Measurements from ENCODE around the gene TMEM272. TPM values are rescaled to one million over a fixed set of nuclear protein-coding genes. Genes with fewer than 3 reads are reported as not detected.

Gene TMEM272
- total and polyA plus RNA-seq, 2 donors (not counting 3 experiments of a cell fraction or from before 2014, with no cell fraction given): not detected

DNA sequence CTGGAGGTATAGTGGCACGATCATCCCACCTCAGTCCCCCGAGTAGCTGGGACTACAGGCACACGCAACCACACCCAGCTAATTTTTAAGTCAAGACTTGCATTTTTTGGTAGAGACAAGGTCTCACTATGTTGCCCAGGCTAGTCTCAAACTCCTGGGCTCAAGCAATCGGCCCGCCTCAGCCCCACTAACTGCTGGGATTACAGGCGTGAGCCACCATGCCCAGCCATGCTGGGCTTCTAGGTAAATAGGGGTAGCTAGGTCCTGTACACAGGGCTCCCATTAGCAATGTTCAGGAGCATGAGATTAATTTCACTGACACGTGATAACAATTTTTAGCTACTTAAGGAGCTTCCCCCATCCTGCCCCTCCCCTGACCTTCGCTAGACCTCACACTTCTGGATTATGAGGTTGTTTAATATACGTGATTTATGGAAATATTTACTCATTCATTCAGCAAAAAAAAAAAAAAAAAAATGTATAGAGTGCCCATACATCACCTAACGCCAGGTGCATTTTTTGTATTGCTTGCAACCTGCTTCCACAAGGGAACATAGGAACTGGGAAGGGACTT, 19.2 kb downstream of the TMEM272 start:
- no TSS peak for BruUV-seq (replicated peaks)
- Histone ChIP-seq H3K9me1 (replicated peaks; ENCODE audit: control insufficient read depth, extremely low read depth, insufficient read depth, low read length) (no peaks in the 10 kb centered on the region), H3K4me3 (replicated peaks in 1 of 3; ENCODE audit: insufficient read depth in 1 of 3, low read depth in 1 of 3, low read length in 3 of 3) (no peak overlapping the region), H3K4me2 (ENCODE audit: insufficient read depth, low read length) (no peak overlapping the region), H3K9ac (replicated peaks; ENCODE audit: extremely low read depth, insufficient read depth, low read length) (no peak overlapping the region), H3K79me2 (ENCODE audit: control insufficient read depth, insufficient read depth, low read length) (no peaks in the 10 kb centered on the region), H3K4me1 (ENCODE audit: control insufficient read depth, extremely low read depth, insufficient read depth, low read length) (no peaks in the 10 kb centered on the region), H4K20me1 (replicated peaks; ENCODE audit: control insufficient read depth, extremely low read depth, insufficient read depth, low read length) (no peaks in the 10 kb centered on the region), H3K36me3 (ENCODE audit: control insufficient read depth in 2 of 2, extremely low read depth in 1 of 2, insufficient read depth in 2 of 2, low read length in 2 of 2) (no peaks in the 10 kb centered on the region), H3K27ac (ENCODE audit: insufficient read depth, low read depth, low read length) (no peak overlapping the region), H3K27me3 (ENCODE audit: control insufficient read depth in 2 of 2, insufficient read depth in 2 of 2, low read length in 2 of 2) (peaks cover 3 to 7% of the 10 kb centered on the region in 2 experiments), H3K9me3 (replicated peaks; ENCODE audit: control insufficient read depth, insufficient read depth, low read length) (no peaks in the 10 kb centered on the region), H2AFZ (ENCODE audit: low read depth, low read length) (no peak overlapping the region)
- dilution Hi-C loops (cut with MboI; ENCODE audit: extremely low pct_ligation_motif_present, low sequenced_read_pairs): no loop called here
- CTCF ChIA-PET: interaction anchor here (1.4 to 4.0 kb wide), 3 partner anchors 9 to 19 kb away, joined by 4 to 19 read pairs (median 5); partner anchors contain the start of gene TMEM272
- TF ChIP-seq JUN (IDR thresholded peaks at IDR 0.05; ENCODE audit: borderline replicate concordance, insufficient read depth, insufficient read length, low read depth) (no peak), POLR2A (IDR thresholded peaks at IDR 0.05; ENCODE audit: low read depth, low read length) (no peak), GATA2 (IDR thresholded peaks at IDR 0.05; ENCODE audit: insufficient read depth, insufficient read length, low read depth, low read length) (no peak)
- TF ChIP-seq, protein P1, sequence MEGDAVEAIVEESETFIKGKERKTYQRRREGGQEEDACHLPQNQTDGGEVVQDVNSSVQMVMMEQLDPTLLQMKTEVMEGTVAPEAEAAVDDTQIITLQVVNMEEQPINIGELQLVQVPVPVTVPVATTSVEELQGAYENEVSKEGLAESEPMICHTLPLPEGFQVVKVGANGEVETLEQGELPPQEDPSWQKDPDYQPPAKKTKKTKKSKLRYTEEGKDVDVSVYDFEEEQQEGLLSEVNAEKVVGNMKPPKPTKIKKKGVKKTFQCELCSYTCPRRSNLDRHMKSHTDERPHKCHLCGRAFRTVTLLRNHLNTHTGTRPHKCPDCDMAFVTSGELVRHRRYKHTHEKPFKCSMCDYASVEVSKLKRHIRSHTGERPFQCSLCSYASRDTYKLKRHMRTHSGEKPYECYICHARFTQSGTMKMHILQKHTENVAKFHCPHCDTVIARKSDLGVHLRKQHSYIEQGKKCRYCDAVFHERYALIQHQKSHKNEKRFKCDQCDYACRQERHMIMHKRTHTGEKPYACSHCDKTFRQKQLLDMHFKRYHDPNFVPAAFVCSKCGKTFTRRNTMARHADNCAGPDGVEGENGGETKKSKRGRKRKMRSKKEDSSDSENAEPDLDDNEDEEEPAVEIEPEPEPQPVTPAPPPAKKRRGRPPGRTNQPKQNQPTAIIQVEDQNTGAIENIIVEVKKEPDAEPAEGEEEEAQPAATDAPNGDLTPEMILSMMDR (IDR thresholded peaks at IDR 0.05; ENCODE audit: extremely low read depth in 1 of 2, insufficient read depth in 1 of 2, low read depth in 1 of 2, low read length in 2 of 2): no peak
- POLR2A ChIA-PET: no interaction called here
- DNase-seq (ENCODE audit: low read depth, low spot score) (no peak), FAIRE-seq (no peak)
- intact Hi-C loops (cut with micrococcal nuclease): no loop called here

DNA sequence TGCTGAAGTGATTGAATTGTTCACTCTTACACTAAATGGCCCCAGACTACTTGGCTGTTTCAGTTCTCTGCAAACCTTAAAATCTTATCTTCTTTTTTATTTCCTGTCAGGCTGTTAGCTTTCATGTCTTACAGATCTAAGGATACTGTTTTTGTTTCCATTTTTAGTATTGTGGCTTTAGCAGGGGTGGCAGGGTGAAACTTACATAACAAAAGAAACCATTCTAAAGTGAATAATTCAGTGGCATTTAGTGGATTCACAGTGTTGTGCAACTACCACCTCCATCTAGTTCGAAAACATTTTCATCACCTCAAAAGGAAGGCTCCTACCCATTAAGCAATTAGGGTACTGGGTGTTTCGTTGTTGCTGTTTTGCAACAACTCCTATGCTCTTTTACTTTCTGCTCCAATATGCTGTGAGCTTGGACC, 19.8 kb downstream of the TMEM272 start:
- POLR2A ChIA-PET: no interaction called here
- Histone ChIP-seq H3K4me2 (ENCODE audit: insufficient read depth, low read length) (no peak overlapping the region), H3K4me1 (ENCODE audit: control insufficient read depth, extremely low read depth, insufficient read depth, low read length) (no peaks in the 10 kb centered on the region), H3K36me3 (ENCODE audit: control insufficient read depth in 2 of 2, extremely low read depth in 1 of 2, insufficient read depth in 2 of 2, low read length in 2 of 2) (no peaks in the 10 kb centered on the region), H3K27me3 (ENCODE audit: control insufficient read depth in 2 of 2, insufficient read depth in 2 of 2, low read length in 2 of 2) (peaks cover 4 to 8% of the 10 kb centered on the region in 2 experiments), H3K27ac (ENCODE audit: insufficient read depth, low read depth, low read length) (no peak overlapping the region), H3K9ac (replicated peaks; ENCODE audit: extremely low read depth, insufficient read depth, low read length) (no peak overlapping the region), H3K79me2 (ENCODE audit: control insufficient read depth, insufficient read depth, low read length) (no peaks in the 10 kb centered on the region), H3K4me3 (replicated peaks in 1 of 3; ENCODE audit: insufficient read depth in 1 of 3, low read depth in 1 of 3, low read length in 3 of 3) (no peak overlapping the region), H3K9me3 (replicated peaks; ENCODE audit: control insufficient read depth, insufficient read depth, low read length) (no peaks in the 10 kb centered on the region), H4K20me1 (replicated peaks; ENCODE audit: control insufficient read depth, extremely low read depth, insufficient read depth, low read length) (no peaks in the 10 kb centered on the region), H2AFZ (ENCODE audit: low read depth, low read length) (no peak overlapping the region), H3K9me1 (replicated peaks; ENCODE audit: control insufficient read depth, extremely low read depth, insufficient read depth, low read length) (no peaks in the 10 kb centered on the region)
- CTCF ChIA-PET: interaction anchor here (1.4 to 4.0 kb wide), 3 partner anchors 9 to 20 kb away, joined by 4 to 19 read pairs (median 5); partner anchors contain the start of gene TMEM272
- intact Hi-C loops (cut with micrococcal nuclease) (no loop called here), dilution Hi-C loops (cut with MboI; ENCODE audit: extremely low pct_ligation_motif_present, low sequenced_read_pairs) (no loop called here)
- DNase-seq (ENCODE audit: low read depth, low spot score): peak; percentile 24
- no TSS peak for BruUV-seq (replicated peaks)
- no peak for TF ChIP-seq FOS (IDR thresholded peaks at IDR 0.05; ENCODE audit: borderline replicate concordance, insufficient read depth, low read length)
- TF ChIP-seq GATA2 (IDR thresholded peaks at IDR 0.05; ENCODE audit: insufficient read depth, insufficient read length, low read depth, low read length): no peak
- no peak for TF ChIP-seq EZH2 (IDR thresholded peaks at IDR 0.05; ENCODE audit: borderline replicate concordance, low read depth, low read length, severe bottlenecking)
- TF ChIP-seq POLR2AphosphoS5 (IDR thresholded peaks at IDR 0.05; ENCODE audit: insufficient read depth, low read depth, low read length): no peak
- TF ChIP-seq JUN (IDR thresholded peaks at IDR 0.05; ENCODE audit: borderline replicate concordance, insufficient read depth, insufficient read length, low read depth): no peak
- TF ChIP-seq, protein P2, sequence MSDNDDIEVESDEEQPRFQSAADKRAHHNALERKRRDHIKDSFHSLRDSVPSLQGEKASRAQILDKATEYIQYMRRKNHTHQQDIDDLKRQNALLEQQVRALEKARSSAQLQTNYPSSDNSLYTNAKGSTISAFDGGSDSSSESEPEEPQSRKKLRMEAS (IDR thresholded peaks at IDR 0.05; ENCODE audit: insufficient read depth, insufficient read length): no peak
- TF ChIP-seq POLR2A (IDR thresholded peaks at IDR 0.05; ENCODE audit: low read depth, low read length): no peak
- TF ChIP-seq MYC (IDR thresholded peaks at IDR 0.05; ENCODE audit: low read depth, low read length): no peak
- TF ChIP-seq, protein P1 (IDR thresholded peaks at IDR 0.05; ENCODE audit: extremely low read depth in 1 of 2, insufficient read depth in 1 of 2, low read depth in 1 of 2, low read length in 2 of 2): no peak
- FAIRE-seq: no peak

All from endothelial cell of umbilical vein (primary cell).